ENCODE data around the gene NHEJ1. TPM values are rescaled to one million over a fixed set of nuclear protein-coding genes. Genes with fewer than 3 reads are reported as not detected.

Gene NHEJ1
- total RNA-seq, 1 experiment from 2014 or later, result 20.8 TPM

DNA sequence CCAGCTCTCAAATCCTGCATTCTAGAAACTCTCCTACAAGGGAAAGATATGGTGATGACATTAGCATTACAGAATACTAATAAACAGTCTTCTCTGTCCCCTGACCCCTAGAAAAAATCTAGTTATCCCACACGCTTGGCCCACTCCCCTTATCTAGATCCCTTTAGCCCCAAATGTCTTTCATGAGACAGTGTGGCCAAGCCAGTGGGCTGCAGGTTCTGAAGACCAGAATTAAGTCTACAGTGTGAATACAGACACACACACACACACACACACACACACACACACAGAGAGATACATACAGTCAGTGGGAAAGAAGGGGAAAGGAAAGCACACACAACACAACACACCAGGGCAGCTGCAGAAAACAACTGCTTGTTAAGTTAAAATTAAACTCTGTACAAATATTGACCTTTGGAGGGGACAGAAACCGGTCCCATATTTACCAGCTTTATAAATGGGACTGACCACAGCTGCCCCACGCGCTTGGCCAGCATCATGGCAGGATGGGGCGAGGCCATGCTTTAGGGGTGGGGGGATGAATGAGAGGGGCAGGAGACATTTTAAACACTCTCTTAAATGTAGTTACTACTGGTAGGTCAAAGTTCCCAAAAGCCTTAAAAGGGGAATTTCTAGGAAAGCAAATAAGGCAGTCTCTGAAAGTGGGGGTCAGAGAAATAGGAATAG is 49.1 kb downstream of the NHEJ1 start:
- Mint-ChIP-seq H3K27me3 (ENCODE audit: low read depth) (no peaks in the 10 kb centered on the region), H3K36me3 (ENCODE audit: insufficient read depth in 1 of 3, low read depth in 3 of 3) (no peaks in the 10 kb centered on the region), H3K4me3 (no peak overlapping the region), H3K9me3 (no peaks in the 10 kb centered on the region), H3K27ac (no peak overlapping the region), H3K4me1 (peaks cover 9 to 13% of the 10 kb centered on the region in 2 experiments)
- Histone ChIP-seq H2BK15ac (ENCODE audit: low read depth, low read length) (no peak overlapping the region), H3K79me2 (ENCODE audit: insufficient read depth, low read length) (no peaks in the 10 kb centered on the region), H3K23ac (ENCODE audit: insufficient read length, low read depth, low read length) (no peak overlapping the region), H2BK120ac (ENCODE audit: low read depth, low read length, poor library complexity, severe bottlenecking) (no peak overlapping the region), H4K5ac (ENCODE audit: insufficient read length, low read depth, low read length) (no peak overlapping the region), H2AFZ (ENCODE audit: low read length) (no peak overlapping the region), H3K23me2 (ENCODE audit: insufficient read length, low read depth, low read length, poor library complexity, severe bottlenecking) (no peaks in the 10 kb centered on the region), H3K27me3 (ENCODE audit: insufficient read depth, low read length) (no peaks in the 10 kb centered on the region), H3K4me2 (ENCODE audit: insufficient read depth, insufficient read length, low read length) (no peak overlapping the region), H2BK5ac (ENCODE audit: insufficient read length, low read length) (no peak overlapping the region), H3K18ac (ENCODE audit: insufficient read length, low read depth, low read length) (no peak overlapping the region), H2AK5ac (ENCODE audit: insufficient read length, low read length) (no peak overlapping the region), H3K56ac (ENCODE audit: insufficient read length, low read depth, low read length) (no peak overlapping the region), H3K14ac (ENCODE audit: insufficient read depth, low read length) (no peak overlapping the region), H3T11ph (ENCODE audit: low read length) (no peak overlapping the region), H2BK12ac (ENCODE audit: insufficient read length, low read depth, low read length) (no peak overlapping the region), H3K27ac (ENCODE audit: insufficient read length, low read depth, low read length) (no peak overlapping the region), H3K4ac (ENCODE audit: low read depth, low read length) (no peak overlapping the region), H3K4me1 (ENCODE audit: insufficient read depth, low read length) (no peaks in the 10 kb centered on the region), H4K8ac (replicated peaks; ENCODE audit: insufficient read length, low read depth, low read length) (no peak overlapping the region), H3K9me3 (ENCODE audit: control insufficient read depth, low read depth, low read length) (no peaks in the 10 kb centered on the region), H4K20me1 (ENCODE audit: control insufficient read depth, insufficient read depth, insufficient read length) (no peaks in the 10 kb centered on the region), H3K9ac (ENCODE audit: extremely low read depth, insufficient read length, low read length) (no peak overlapping the region), H4K91ac (ENCODE audit: insufficient read length, low read depth, low read length) (no peak overlapping the region), H3K79me1 (ENCODE audit: insufficient read depth, low read depth, low read length, poor library complexity, severe bottlenecking) (no peaks in the 10 kb centered on the region), H2BK20ac (ENCODE audit: low read depth, low read length, poor library complexity, severe bottlenecking) (no peak overlapping the region)
- WGBS (ENCODE audit: extremely low coverage, insufficient read length, low lambda C conversion rate), result no CpG with 5 or more reads among the region's 5 CpGs
- TF ChIP-seq, protein P1, sequence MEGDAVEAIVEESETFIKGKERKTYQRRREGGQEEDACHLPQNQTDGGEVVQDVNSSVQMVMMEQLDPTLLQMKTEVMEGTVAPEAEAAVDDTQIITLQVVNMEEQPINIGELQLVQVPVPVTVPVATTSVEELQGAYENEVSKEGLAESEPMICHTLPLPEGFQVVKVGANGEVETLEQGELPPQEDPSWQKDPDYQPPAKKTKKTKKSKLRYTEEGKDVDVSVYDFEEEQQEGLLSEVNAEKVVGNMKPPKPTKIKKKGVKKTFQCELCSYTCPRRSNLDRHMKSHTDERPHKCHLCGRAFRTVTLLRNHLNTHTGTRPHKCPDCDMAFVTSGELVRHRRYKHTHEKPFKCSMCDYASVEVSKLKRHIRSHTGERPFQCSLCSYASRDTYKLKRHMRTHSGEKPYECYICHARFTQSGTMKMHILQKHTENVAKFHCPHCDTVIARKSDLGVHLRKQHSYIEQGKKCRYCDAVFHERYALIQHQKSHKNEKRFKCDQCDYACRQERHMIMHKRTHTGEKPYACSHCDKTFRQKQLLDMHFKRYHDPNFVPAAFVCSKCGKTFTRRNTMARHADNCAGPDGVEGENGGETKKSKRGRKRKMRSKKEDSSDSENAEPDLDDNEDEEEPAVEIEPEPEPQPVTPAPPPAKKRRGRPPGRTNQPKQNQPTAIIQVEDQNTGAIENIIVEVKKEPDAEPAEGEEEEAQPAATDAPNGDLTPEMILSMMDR (conservative IDR thresholded peaks at IDR 0.05), result no peak
- DNase-seq, result no peak

Measured in H9 (cell line).